A673 (cell line): ENCODE data around the gene DOK6. TPM values are rescaled to one million over a fixed set of nuclear protein-coding genes. Genes with fewer than 3 reads are reported as not detected.
A peak's percentile ranks its signal among the peaks of the same experiment; 100 is the strongest.

ENCODE experiments used
- BruUV-seq: library from RNA; stranded (reverse); fragments of 400-500 nt; replicated peaks from 2 replicates; lab custom pipeline; 2021; lab: Mats Ljungman, UMichigan
- CTCF ChIA-PET: fragments of 300-600 bp; sonication (Branson Sonifier 250); formaldehyde crosslinking; loops from one replicate; lab custom pipeline; 2022; ENCODE audit warnings: antibody characterized with exemption; lab: Charles Lee
- POLR2A ChIA-PET: fragments of 300-600 bp; sonication (Branson Sonifier 250); formaldehyde crosslinking; loops from one replicate; lab custom pipeline; 2022; ENCODE audit warnings: antibody characterized with exemption; ENCODE audit not compliant: low non-redundant PET; lab: Charles Lee
- DNase-seq: peaks from one replicate; pipeline ENCODE4 v3.0.0-alpha.2; 2015; ENCODE audit warnings: low spot score
- H3K27ac ChIP-seq: fragments of 200-600 bp; sonication (generic); 2 replicates; pipeline ENCODE4 v1.5.1; 2016; ENCODE audit warnings: mixed run types, low read depth, mild to moderate bottlenecking, mixed read lengths, antibody characterized with exemption, low read length; ENCODE audit not compliant: poor library complexity, severe bottlenecking
- H3K27me3 ChIP-seq: fragments of 200-600 bp; sonication (generic); replicated peaks from 2 replicates; pipeline ENCODE4 v1.6.1; 2017; ENCODE audit warnings: mixed run types, low read depth, mild to moderate bottlenecking, mixed read lengths, antibody characterized with exemption, low read length; ENCODE audit not compliant: insufficient read depth, poor library complexity
- H3K36me3 ChIP-seq: fragments of 200-600 bp; sonication (generic); 2 replicates; pipeline ENCODE4 v1.6.1; 2016; ENCODE audit warnings: mixed run types, mild to moderate bottlenecking, mixed read lengths, antibody characterized with exemption, low read length; ENCODE audit not compliant: insufficient read depth, poor library complexity, severe bottlenecking
- H3K4me1 ChIP-seq: fragments of 200-600 bp; sonication (generic); 2 replicates; pipeline ENCODE4 v1.6.1; 2017; ENCODE audit warnings: mixed run types, mild to moderate bottlenecking, mixed read lengths, antibody characterized with exemption, low read length; ENCODE audit not compliant: insufficient read depth, poor library complexity, severe bottlenecking
- H3K4me3 ChIP-seq: fragments of 200-600 bp; sonication (generic); 2 replicates; pipeline ENCODE4 v1.5.1; 2016; ENCODE audit warnings: low read depth, mixed run types, mild to moderate bottlenecking, mixed read lengths, low read length; ENCODE audit not compliant: poor library complexity, severe bottlenecking
- H3K9me3 ChIP-seq: fragments of 200-600 bp; sonication (generic); 2 replicates; pipeline ENCODE4 v1.6.1; 2016; ENCODE audit warnings: mixed run types, low read depth, mild to moderate bottlenecking, mixed read lengths, antibody characterized with exemption, low read length; ENCODE audit not compliant: poor library complexity, severe bottlenecking
- EZH2 ChIP-seq: fragments of 200-600 bp; sonication (generic); IDR thresholded peaks from 2 replicates; pipeline ENCODE4 v1.6.1; 2017; ENCODE audit warnings: borderline replicate concordance, low read depth, mild to moderate bottlenecking, mixed read lengths, antibody characterized with exemption, low read length; ENCODE audit not compliant: poor library complexity, severe bottlenecking
- intact Hi-C: fragments of 100-400 bp; cut with micrococcal nuclease; formaldehyde crosslinking; loops from one replicate; pipeline ENCODE4 v1.10.0; 2022; ENCODE audit not compliant: unreplicated experiment
- total RNA-seq: library from RNA; stranded (reverse); gene quantifications from 2 replicates; pipeline ENCODE4 v1.2.3, GENCODE V29; 2021
- TF ChIP-seq, protein P1 (sequence below): fragments of 300-800, 200-600 bp; sonication (generic); conservative IDR thresholded peaks from 2 replicates; pipeline ENCODE4 v1.5.1; 2017; ENCODE audit warnings: low read depth, mild to moderate bottlenecking, antibody characterized with exemption, low read length, moderate library complexity, mixed read lengths

The DOK6 gene
- total RNA-seq, 1 experiment from 2014 or later, result 13.7 TPM

- CTCF ChIA-PET, result no interaction called here
- DNase-seq, result peak; percentile 5
- Histone ChIP-seq H3K9me3 (peaks cover 10% of the 10 kb centered on the region), H3K27ac (no peak overlapping the region), H3K4me1 (no peaks in the 10 kb centered on the region), H3K4me3 (no peak overlapping the region), H3K27me3 (no peaks in the 10 kb centered on the region), H3K36me3 (no peaks in the 10 kb centered on the region)
- POLR2A ChIA-PET, result no interaction called here
- intact Hi-C loops, result no loop called here
- TF ChIP-seq, protein P1, sequence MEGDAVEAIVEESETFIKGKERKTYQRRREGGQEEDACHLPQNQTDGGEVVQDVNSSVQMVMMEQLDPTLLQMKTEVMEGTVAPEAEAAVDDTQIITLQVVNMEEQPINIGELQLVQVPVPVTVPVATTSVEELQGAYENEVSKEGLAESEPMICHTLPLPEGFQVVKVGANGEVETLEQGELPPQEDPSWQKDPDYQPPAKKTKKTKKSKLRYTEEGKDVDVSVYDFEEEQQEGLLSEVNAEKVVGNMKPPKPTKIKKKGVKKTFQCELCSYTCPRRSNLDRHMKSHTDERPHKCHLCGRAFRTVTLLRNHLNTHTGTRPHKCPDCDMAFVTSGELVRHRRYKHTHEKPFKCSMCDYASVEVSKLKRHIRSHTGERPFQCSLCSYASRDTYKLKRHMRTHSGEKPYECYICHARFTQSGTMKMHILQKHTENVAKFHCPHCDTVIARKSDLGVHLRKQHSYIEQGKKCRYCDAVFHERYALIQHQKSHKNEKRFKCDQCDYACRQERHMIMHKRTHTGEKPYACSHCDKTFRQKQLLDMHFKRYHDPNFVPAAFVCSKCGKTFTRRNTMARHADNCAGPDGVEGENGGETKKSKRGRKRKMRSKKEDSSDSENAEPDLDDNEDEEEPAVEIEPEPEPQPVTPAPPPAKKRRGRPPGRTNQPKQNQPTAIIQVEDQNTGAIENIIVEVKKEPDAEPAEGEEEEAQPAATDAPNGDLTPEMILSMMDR, result no peak
- TF ChIP-seq EZH2, result no peak
- BruUV-seq, result no TSS peak
Measured at GRCh38 chr18:69564602-69565001, 163.9 kb downstream of the DOK6 start.

- H3K4me3 ChIP-seq, result no peak overlapping the region
- ChIA-PET POLR2A (interaction anchor here (0.7 kb wide), 1 partner anchor 99 kb away, joined by 3 read pairs; no protein-coding TSS in a partner anchor), CTCF (no interaction called here)
- H3K4me1 ChIP-seq, result no peaks in the 10 kb centered on the region
- no peak for TF ChIP-seq EZH2
- peaks cover 5% of the 10 kb centered on the region for H3K9me3 ChIP-seq
- intact Hi-C loops, result no loop called here
- H3K27me3 ChIP-seq, result no peaks in the 10 kb centered on the region
- no peaks in the 10 kb centered on the region for H3K36me3 ChIP-seq
- H3K27ac ChIP-seq, result no peak overlapping the region
- no peak for DNase-seq
- no TSS peak for BruUV-seq
Measured at GRCh38 chr18:69567813-69568488, 167.3 kb downstream of the DOK6 start.

GRCh38 chr18:69569133-69569532 lies 168.4 kb downstream of the DOK6 start:
- no peak for DNase-seq
- Histone ChIP-seq H3K9me3 (peaks cover 5% of the 10 kb centered on the region), H3K27me3 (no peaks in the 10 kb centered on the region), H3K4me3 (no peak overlapping the region), H3K4me1 (no peaks in the 10 kb centered on the region), H3K36me3 (no peaks in the 10 kb centered on the region), H3K27ac (no peak overlapping the region)
- intact Hi-C loops, result no loop called here
- TF ChIP-seq EZH2, result no peak
- TF ChIP-seq, protein P1, result no peak
- CTCF ChIA-PET, result no interaction called here
- no TSS peak for BruUV-seq
- POLR2A ChIA-PET, result no interaction called here

GRCh38 chr18:69574401-69574800 lies 173.7 kb downstream of the DOK6 start:
- ChIA-PET CTCF (no interaction called here), POLR2A (no interaction called here)
- Histone ChIP-seq H3K27me3 (no peaks in the 10 kb centered on the region), H3K9me3 (no peaks in the 10 kb centered on the region), H3K4me3 (no peak overlapping the region), H3K27ac (no peak overlapping the region), H3K36me3 (no peaks in the 10 kb centered on the region), H3K4me1 (no peaks in the 10 kb centered on the region)
- no TSS peak for BruUV-seq
- DNase-seq, result no peak
- intact Hi-C loops, result no loop called here
- TF ChIP-seq EZH2, result no peak
- TF ChIP-seq, protein P1, result no peak
